Pancreas (tissue), 10 donors: ENCODE measurements around the gene BCAM. TPM values are rescaled to one million over a fixed set of nuclear protein-coding genes. Genes with fewer than 3 reads are reported as not detected.

Source experiments
- ATAC-seq, 4 donors: fragments of 200-7000 bp; cut with Tn5 transposase; one replicate each; pipeline versions ENCODE4 v1.8.0 to v1.9.1; 2020; ENCODE audit warnings: mild to moderate bottlenecking in 4 of 4, moderate library complexity in 4 of 4
- DNase-seq, 6 donors: peaks; one replicate each; pipeline ENCODE4 v3.0.0-alpha.2; 2020
- FAIRE-seq: peaks from 2 replicates; lab custom pipeline; 2012; peaks lifted over from hg19 to GRCh38; lab: Jason Lieb, UNC
- H3K27ac ChIP-seq, 4 donors: fragments of 200-600 bp; sonication (generic); 1 replicate in 3 of 4; 2 replicates in 1 of 4; pipeline versions ENCODE4 v1.5.0 to v1.8.0; 2020
- H3K27me3 ChIP-seq, 4 donors: fragments of 200-600 bp; one replicate each; pipeline ENCODE4 v1.8.0; 2021
- H3K36me3 ChIP-seq, 3 donors: fragments of 200-600 bp; sonication (generic) in 1 of 3; one replicate each; pipeline versions ENCODE4 v1.5.0 to v1.8.0; 2020 to 2021
- H3K4me1 ChIP-seq, 3 donors: fragments of 200-600 bp; one replicate each; pipeline ENCODE4 v1.8.0; 2021
- H3K4me3 ChIP-seq, 4 donors: fragments of 200-600 bp; sonication (generic) in 2 of 4; one replicate each; pipeline versions ENCODE4 v1.5.0 to v1.8.0; 2020 to 2021
- H3K9me3 ChIP-seq, 4 donors: fragments of 200-600 bp; one replicate each; pipeline ENCODE4 v1.8.0; 2021
- WGBS, 2 donors: extraction: QIAGEN DNeasy Blood & Tissue Kit; methylation state at CpG; one replicate each; pipeline ENCODE4 v1.1.7; 2013; 5-methylcytosine and 5-hydroxymethylcytosine counted together
- intact Hi-C, 3 donors: fragments of 100-400 bp; cut with DNase I; formaldehyde crosslinking; loops; one replicate each; pipeline versions ENCODE4 v1.11.1 to v1.14.2; 2022
- polyA plus RNA-seq, 2 donors: library from polyadenylated mRNA; stranded (reverse); fragments of 200-250 nt; gene quantifications; one replicate each; pipeline ENCODE4 v1.2.3, GENCODE V29; 2013
- total RNA-seq, 6 donors: library from RNA; stranded (reverse); fragmentation: NEBNext Ultra II Directional in 4 of 6; extraction: Animal tissue kit (Norgen Biotek cat#: 25700) in 4 of 6; gene quantifications; one replicate each; pipeline versions ENCODE4 v1.2.1 to v1.2.4, GENCODE V29; 2021 to 2023
- TF ChIP-seq, protein P1 (sequence below), 4 donors: fragments of 200-600 bp; sonication (generic) in 3 of 4; IDR thresholded peaks; one replicate each; pipeline versions ENCODE4 v1.5.0 to v1.8.0; 2021; ENCODE audit warnings: antibody characterized with exemption in 4 of 4
- donor health status: healthy with polysubstance abuse.
- donor health status: DM: no; HTN: no; CAD: no; lungs with moderate emphysema.
- donor health status: DM: no; HTN: no; CAD: no.
- donor health status: control.
- donor health status: control.
- donor health status: Bipolar disorder and iron deficiency.
- donor health status: DM: yes; HTN: yes; CAD: no.
- donor health status: DM: no; HTN: no; CAD: no.
- donor health status: DM: no; HTN: no; CAD: no.
- donor health status: DM: yes; HTN: yes; CAD: no.

Gene BCAM
- total and polyA plus RNA-seq, 8 donors = 28.8 to 140 (median 51.5) TPM

- no peak for ATAC-seq
- Histone ChIP-seq H3K4me3 (no peak overlapping the region), H3K36me3 (no peaks in the 10 kb centered on the region), H3K9me3 (no peaks in the 10 kb centered on the region), H3K27ac (no peak overlapping the region), H3K4me1 (peaks cover 0 to 6% (median 4%) of the 10 kb centered on the region in 3 donors), H3K27me3 (no peaks in the 10 kb centered on the region)
- intact Hi-C loops = loop anchor here in 2 of 3 donors (5.0 kb wide), 2 partner anchors 39 to 44 kb away; no protein-coding TSS in a partner anchor
- DNase-seq = no peak
- no peak for FAIRE-seq
- WGBS, 2 donors = 56 to 67% methylated on average over 3 of the region's 3 CpGs
- TF ChIP-seq, protein P1, sequence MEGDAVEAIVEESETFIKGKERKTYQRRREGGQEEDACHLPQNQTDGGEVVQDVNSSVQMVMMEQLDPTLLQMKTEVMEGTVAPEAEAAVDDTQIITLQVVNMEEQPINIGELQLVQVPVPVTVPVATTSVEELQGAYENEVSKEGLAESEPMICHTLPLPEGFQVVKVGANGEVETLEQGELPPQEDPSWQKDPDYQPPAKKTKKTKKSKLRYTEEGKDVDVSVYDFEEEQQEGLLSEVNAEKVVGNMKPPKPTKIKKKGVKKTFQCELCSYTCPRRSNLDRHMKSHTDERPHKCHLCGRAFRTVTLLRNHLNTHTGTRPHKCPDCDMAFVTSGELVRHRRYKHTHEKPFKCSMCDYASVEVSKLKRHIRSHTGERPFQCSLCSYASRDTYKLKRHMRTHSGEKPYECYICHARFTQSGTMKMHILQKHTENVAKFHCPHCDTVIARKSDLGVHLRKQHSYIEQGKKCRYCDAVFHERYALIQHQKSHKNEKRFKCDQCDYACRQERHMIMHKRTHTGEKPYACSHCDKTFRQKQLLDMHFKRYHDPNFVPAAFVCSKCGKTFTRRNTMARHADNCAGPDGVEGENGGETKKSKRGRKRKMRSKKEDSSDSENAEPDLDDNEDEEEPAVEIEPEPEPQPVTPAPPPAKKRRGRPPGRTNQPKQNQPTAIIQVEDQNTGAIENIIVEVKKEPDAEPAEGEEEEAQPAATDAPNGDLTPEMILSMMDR (IDR thresholded peaks at IDR 0.05) = no peak
These were observed 32.3 kb downstream of the BCAM start for GRCh38 chr19:44841231-44841630.

DNA sequence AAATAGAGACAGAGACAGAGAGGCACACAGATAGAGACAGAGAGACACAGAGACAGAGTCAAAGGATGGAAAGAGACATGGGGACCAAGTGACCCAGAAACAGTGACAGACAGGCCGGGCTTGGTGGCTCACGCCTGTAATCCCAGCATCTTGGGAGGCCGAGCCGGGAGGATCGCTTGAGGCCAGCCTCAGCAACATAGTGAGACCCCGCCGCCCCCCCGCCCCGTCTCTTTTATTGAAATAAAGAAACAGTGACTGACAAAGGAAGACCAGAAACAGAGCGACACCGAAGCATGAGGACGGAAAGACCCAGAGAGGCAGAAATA is 36.3 kb downstream of the BCAM start:
- Histone ChIP-seq H3K36me3 (no peaks in the 10 kb centered on the region), H3K27me3 (no peaks in the 10 kb centered on the region), H3K9me3 (no peaks in the 10 kb centered on the region), H3K4me3 (peak overlapping the region in 2 of 4 donors; percentile 39 to 55), H3K27ac (peak overlapping the region in 3 of 4 donors; percentile 72 to 86 (median 82)), H3K4me1 (peaks cover 0 to 7% (median 6%) of the 10 kb centered on the region in 3 donors)
- TF ChIP-seq, protein P1 (IDR thresholded peaks at IDR 0.05) = no peak
- DNase-seq = peak in 3 of 6 donors; percentile 59 to 67 (median 61)
- 10 to 14% methylated on average over 12 of the region's 12 CpGs for WGBS, 2 donors
- intact Hi-C loops = no loop called here
- FAIRE-seq = no peak
- no peak for ATAC-seq

GRCh38 chr19:44845612-44846454 is 36.9 kb downstream of the BCAM start, which contains the start of gene NECTIN2:
TSS of gene NECTIN2 (plus strand) at chr19:44846297. CDS start at chr19:44846526, 229 bp downstream.
- intact Hi-C loops = no loop called here

GRCh38 chr19:44846455-44847143 is 37.7 kb downstream of the BCAM start:
- Histone ChIP-seq H3K4me1 (peaks cover 0 to 7% (median 6%) of the 10 kb centered on the region in 3 donors), H3K27me3 (no peaks in the 10 kb centered on the region), H3K4me3 (peak overlapping the region; percentile 92 to 97 (median 92)), H3K9me3 (no peaks in the 10 kb centered on the region), H3K36me3 (no peaks in the 10 kb centered on the region), H3K27ac (peak overlapping the region; percentile 92 to 99 (median 97))
- 1% methylated on average over 33 to 51 of the region's 51 CpGs for WGBS, 2 donors
- no peak for ATAC-seq
- TF ChIP-seq, protein P1 (IDR thresholded peaks at IDR 0.05) = no peak
- peak; percentile 57 to 79 (median 69) for DNase-seq
- intact Hi-C loops = no loop called here
- FAIRE-seq = no peak

More at GRCh38 chr19:44845612-44846454, 36.9 kb downstream of the BCAM start, which contains the start of gene NECTIN2:
- TF ChIP-seq, protein P1 (IDR thresholded peaks at IDR 0.05) = peak in 3 of 4 donors; percentile 32 to 47 (median 32)
- FAIRE-seq (peak; percentile 29), ATAC-seq (peak; percentile 76 to 86 (median 80)), DNase-seq (peak; percentile 99 to 100 (median 100))
- Histone ChIP-seq H3K4me3 (peak within 1 kb of the TSS; percentile 92 to 97 (median 92)), H3K27ac (peak within 1 kb of the TSS; percentile 92 to 99 (median 97)), H3K9me3 (no peaks in the 10 kb centered on the region), H3K4me1 (peaks cover 0 to 7% (median 6%) of the 10 kb centered on the region in 3 donors), H3K36me3 (no peaks in the 10 kb centered on the region), H3K27me3 (no peaks in the 10 kb centered on the region)
- WGBS, 2 donors = 0 to 1% methylated on average over 57 to 67 of the region's 67 CpGs
